ENCODE measurements around the gene GPC3. TPM values are rescaled to one million over a fixed set of nuclear protein-coding genes. Genes with fewer than 3 reads are reported as not detected.
"Not testable (repeated sequence)": the region's sequence is repeated elsewhere in the genome, so short reads cannot be mapped to it uniquely, and the experiment has no call there.

Gene GPC3
- total and polyA plus RNA-seq, 2 experiments from 2014 or later = 171 to 323 TPM

DNA sequence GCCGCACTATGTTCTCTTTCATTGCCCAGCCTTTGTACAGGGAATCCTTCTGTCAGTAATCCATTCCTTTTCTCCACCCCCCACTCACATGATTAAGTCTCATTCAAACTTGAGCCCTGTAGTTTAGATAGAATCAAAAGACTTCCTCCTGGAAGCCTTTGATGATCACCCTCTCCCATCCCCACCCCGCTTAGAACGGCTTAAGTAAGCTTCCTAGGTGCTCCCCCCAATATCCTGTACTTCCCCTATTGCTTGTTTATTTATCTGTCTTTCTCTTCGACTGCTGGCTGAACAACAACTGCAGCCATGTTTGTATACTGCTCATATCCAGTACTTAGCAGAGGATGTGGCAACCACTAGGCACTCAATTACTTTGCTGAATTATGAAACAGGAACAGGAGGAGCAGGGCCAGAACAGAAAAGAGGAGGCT is 38.5 kb upstream of the GPC3 start:
- H3K9me3 ChIP-seq (ENCODE audit: low read depth) = no peaks in the 10 kb centered on the region
- no peak overlapping the region for H3K27ac ChIP-seq
- TF ChIP-seq, protein P1, sequence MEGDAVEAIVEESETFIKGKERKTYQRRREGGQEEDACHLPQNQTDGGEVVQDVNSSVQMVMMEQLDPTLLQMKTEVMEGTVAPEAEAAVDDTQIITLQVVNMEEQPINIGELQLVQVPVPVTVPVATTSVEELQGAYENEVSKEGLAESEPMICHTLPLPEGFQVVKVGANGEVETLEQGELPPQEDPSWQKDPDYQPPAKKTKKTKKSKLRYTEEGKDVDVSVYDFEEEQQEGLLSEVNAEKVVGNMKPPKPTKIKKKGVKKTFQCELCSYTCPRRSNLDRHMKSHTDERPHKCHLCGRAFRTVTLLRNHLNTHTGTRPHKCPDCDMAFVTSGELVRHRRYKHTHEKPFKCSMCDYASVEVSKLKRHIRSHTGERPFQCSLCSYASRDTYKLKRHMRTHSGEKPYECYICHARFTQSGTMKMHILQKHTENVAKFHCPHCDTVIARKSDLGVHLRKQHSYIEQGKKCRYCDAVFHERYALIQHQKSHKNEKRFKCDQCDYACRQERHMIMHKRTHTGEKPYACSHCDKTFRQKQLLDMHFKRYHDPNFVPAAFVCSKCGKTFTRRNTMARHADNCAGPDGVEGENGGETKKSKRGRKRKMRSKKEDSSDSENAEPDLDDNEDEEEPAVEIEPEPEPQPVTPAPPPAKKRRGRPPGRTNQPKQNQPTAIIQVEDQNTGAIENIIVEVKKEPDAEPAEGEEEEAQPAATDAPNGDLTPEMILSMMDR (IDR thresholded peaks at IDR 0.05; ENCODE audit: low read depth, low read length) = no peak
- H3K36me3 ChIP-seq = no peaks in the 10 kb centered on the region
- H3K4me1 ChIP-seq (ENCODE audit: low read depth) = peaks cover 3% of the 10 kb centered on the region
- peak in 1 of 2 donors; percentile 51 for DNase-seq (ENCODE audit: low read depth in 1 of 2, low spot score in 1 of 2)
- no peaks in the 10 kb centered on the region for H3K27me3 ChIP-seq
- H3K4me3 ChIP-seq = no peak overlapping the region

DNA sequence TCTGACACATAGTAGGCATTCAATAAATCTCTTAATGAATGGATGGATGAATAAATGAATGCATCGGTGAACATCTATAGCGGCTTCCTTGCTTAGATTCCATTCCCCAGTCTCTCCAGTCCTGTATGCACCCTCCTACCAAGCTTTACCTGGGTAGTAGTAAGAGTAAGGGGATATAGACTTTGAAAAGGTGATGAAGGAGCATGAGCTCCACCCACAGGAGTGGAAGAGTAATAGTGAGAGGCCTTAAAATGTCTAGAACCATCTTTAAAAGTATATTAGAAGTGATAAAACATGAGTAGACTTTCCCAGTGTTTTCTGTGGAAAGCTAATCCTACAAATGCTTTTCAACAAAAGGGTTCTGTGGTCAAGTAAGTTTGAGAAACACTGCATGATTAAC is 35.5 kb upstream of the GPC3 start:
- H3K36me3 ChIP-seq = no peaks in the 10 kb centered on the region
- H3K4me3 ChIP-seq = no peak overlapping the region
- peak; percentile 26 to 30 for DNase-seq (ENCODE audit: low read depth in 1 of 2, low spot score in 1 of 2)
- H3K4me1 ChIP-seq (ENCODE audit: low read depth) = no peaks in the 10 kb centered on the region
- TF ChIP-seq, protein P1 (IDR thresholded peaks at IDR 0.05; ENCODE audit: low read depth, low read length) = no peak
- no peaks in the 10 kb centered on the region for H3K27me3 ChIP-seq
- H3K27ac ChIP-seq = no peak overlapping the region
- H3K9me3 ChIP-seq (ENCODE audit: low read depth) = no peaks in the 10 kb centered on the region

DNA sequence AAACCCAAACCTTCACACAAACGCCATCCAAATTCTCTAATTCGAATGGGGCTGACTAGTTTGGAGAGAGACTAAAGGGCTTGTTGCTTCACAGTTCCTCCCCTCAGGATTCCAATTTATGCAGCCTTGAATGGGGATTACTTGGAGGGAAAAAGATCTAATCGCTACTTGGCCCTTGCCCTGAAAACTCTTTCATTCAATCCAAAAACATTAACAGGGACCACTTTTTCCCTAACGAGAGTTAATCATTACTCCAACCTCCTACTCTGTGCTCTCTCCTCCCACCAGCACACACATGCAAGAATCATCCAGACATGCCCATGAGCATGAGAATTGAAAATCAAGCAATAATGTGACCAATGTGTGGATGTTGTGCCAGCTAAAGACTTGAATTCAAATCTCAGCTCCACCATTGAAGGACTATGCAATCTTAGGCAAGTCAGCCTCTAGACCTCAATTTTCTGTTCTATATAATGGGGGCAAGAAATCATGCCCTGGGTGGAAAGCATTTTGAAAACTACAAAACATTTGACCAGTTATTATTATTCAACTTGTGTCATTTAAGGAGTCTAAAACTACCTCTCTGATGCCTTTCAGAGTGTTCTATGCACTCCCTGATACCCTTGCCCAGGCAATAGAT is 34.3 kb upstream of the GPC3 start:
- Histone ChIP-seq H3K27ac (no peak overlapping the region), H3K27me3 (no peaks in the 10 kb centered on the region), H3K36me3 (no peaks in the 10 kb centered on the region), H3K4me1 (ENCODE audit: low read depth) (no peaks in the 10 kb centered on the region), H3K9me3 (ENCODE audit: low read depth) (no peaks in the 10 kb centered on the region), H3K4me3 (no peak overlapping the region)
- no peak for DNase-seq (ENCODE audit: low read depth in 1 of 2, low spot score in 1 of 2)
- TF ChIP-seq, protein P1 (IDR thresholded peaks at IDR 0.05; ENCODE audit: low read depth, low read length) = no peak

DNA sequence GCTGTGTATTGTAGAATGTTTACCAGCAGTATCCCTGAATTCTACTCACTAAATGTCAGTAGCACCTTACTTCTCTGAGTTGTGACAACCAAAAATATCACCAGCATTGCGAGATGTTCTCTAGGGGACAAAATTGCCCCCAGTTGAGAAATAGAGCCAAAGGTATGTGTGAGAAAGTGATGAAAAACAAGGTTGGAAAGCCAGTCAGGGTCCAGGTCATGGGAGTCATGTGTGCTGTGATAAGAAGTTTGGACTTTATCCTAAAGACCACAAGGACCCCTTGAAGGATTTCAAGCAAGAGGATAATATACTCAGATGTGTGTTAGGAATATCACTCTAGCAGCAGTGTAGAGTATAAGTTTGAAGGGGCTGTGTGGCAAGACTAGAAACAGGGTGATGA is 30.9 kb upstream of the GPC3 start:
- not testable (repeated sequence) for H3K4me3 ChIP-seq; H3K9me3 ChIP-seq (ENCODE audit: low read depth); H3K27ac ChIP-seq; DNase-seq (ENCODE audit: low read depth in 1 of 2, low spot score in 1 of 2); H3K27me3 ChIP-seq; H3K36me3 ChIP-seq; H3K4me1 ChIP-seq (ENCODE audit: low read depth)

DNA sequence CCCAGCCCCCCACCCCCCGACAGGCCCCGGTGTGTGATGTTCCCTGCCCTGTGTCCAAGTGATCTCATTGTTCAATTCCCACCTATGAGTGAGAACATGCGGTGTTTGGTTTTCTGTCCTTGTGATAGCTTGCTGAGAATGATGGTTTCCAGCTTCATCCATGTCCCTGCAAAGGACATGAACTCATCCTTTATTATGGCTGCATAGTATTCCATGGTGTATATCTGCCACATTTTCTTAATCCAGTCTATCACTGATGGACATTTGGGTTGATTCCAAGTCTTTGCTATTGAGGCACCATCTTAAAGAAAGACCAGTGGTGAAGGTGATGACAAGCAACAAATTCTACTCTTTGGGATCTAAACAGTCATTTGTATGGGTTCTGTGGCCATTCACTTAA is 30.1 kb upstream of the GPC3 start:
- not testable (repeated sequence) for H3K9me3 ChIP-seq (ENCODE audit: low read depth); H3K36me3 ChIP-seq; H3K27me3 ChIP-seq; H3K27ac ChIP-seq; H3K4me1 ChIP-seq (ENCODE audit: low read depth); DNase-seq (ENCODE audit: low read depth in 1 of 2, low spot score in 1 of 2); H3K4me3 ChIP-seq

DNA sequence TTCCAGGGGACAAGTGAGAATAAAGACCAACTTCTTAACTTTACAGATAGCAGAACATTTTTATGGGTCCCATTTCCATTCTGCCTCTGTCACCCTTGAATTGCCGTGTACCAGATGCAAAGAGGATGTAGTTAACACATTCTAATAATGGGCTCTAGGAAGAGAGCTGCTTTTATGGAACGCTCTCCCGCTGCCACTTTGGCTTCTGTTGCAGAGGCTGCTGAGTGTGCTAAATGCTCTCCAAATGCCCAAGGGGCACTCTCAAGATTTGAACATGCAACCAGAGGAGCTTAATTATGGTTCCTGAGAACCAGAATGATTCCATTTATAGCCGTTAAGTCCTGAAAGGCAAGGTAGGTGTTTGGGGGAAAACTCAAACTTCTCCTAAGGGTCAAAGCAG is 28.1 kb upstream of the GPC3 start:
- Histone ChIP-seq H3K27me3 (no peaks in the 10 kb centered on the region), H3K27ac (no peak overlapping the region), H3K4me3 (no peak overlapping the region), H3K9me3 (ENCODE audit: low read depth) (no peaks in the 10 kb centered on the region), H3K4me1 (ENCODE audit: low read depth) (peaks cover 7% of the 10 kb centered on the region), H3K36me3 (no peaks in the 10 kb centered on the region)
- DNase-seq (ENCODE audit: low read depth in 1 of 2, low spot score in 1 of 2) = no peak
- TF ChIP-seq, protein P1 (IDR thresholded peaks at IDR 0.05; ENCODE audit: low read depth, low read length) = no peak
